Measurements from ENCODE around the gene ADAMTSL3. TPM values are rescaled to one million over a fixed set of nuclear protein-coding genes. Genes with fewer than 3 reads are reported as not detected.

Gene ADAMTSL3
- total and polyA plus RNA-seq, 3 donors from 2014 or later: 8.6 to 16.4 (median 9.4) TPM

- 58 to 76% methylated on average over 1 of the region's 1 CpG for WGBS, 2 donors
- intact Hi-C loops (cut with DNase I; ENCODE audit: low total_unique reads): no loop called here
- Histone ChIP-seq H3K9me3 (no peaks in the 10 kb centered on the region), H3K4me3 (no peak overlapping the region), H3K4me1 (no peaks in the 10 kb centered on the region), H3K27me3 (no peaks in the 10 kb centered on the region), H3K27ac (no peak overlapping the region), H3K36me3 (ENCODE audit: low read depth, missing control alignments) (no peaks in the 10 kb centered on the region)
- TF ChIP-seq CTCF (IDR thresholded peaks at IDR 0.05) (no peak), POLR2A (IDR thresholded peaks at IDR 0.05) (no peak)
- DNase-seq: no peak
Observed at GRCh38 chr15:83616840-83617239, 37.1 kb upstream of the ADAMTSL3 start.

GRCh38 chr15:83626171-83626802 is 27.6 kb upstream of the ADAMTSL3 start:
- H3K9me3 ChIP-seq: no peaks in the 10 kb centered on the region
- WGBS, 2 donors: 73 to 86% methylated on average over 2 of the region's 2 CpGs
- TF ChIP-seq CTCF (IDR thresholded peaks at IDR 0.05) (no peak), POLR2A (IDR thresholded peaks at IDR 0.05) (no peak)
- no peak overlapping the region for H3K4me3 ChIP-seq
- H3K4me1 ChIP-seq: no peaks in the 10 kb centered on the region
- no peak overlapping the region for H3K27ac ChIP-seq
- H3K27me3 ChIP-seq: no peaks in the 10 kb centered on the region
- intact Hi-C loops (cut with DNase I; ENCODE audit: low total_unique reads): no loop called here
- no peaks in the 10 kb centered on the region for H3K36me3 ChIP-seq (ENCODE audit: low read depth, missing control alignments)
- DNase-seq: no peak

- H3K4me1 ChIP-seq: no peaks in the 10 kb centered on the region
- H3K4me3 ChIP-seq: no peak overlapping the region
- intact Hi-C loops (cut with DNase I; ENCODE audit: low total_unique reads): no loop called here
- H3K9me3 ChIP-seq: no peaks in the 10 kb centered on the region
- 82 to 91% methylated on average over 2 of the region's 2 CpGs for WGBS, 2 donors
- TF ChIP-seq CTCF (IDR thresholded peaks at IDR 0.05) (no peak), POLR2A (IDR thresholded peaks at IDR 0.05) (no peak)
- no peak for DNase-seq
- H3K36me3 ChIP-seq (ENCODE audit: low read depth, missing control alignments): no peaks in the 10 kb centered on the region
- no peak overlapping the region for H3K27ac ChIP-seq
- no peaks in the 10 kb centered on the region for H3K27me3 ChIP-seq
Observed at GRCh38 chr15:83631534-83631933, 22.4 kb upstream of the ADAMTSL3 start.

GRCh38 chr15:83643201-83643600 is 10.7 kb upstream of the ADAMTSL3 start:
- Histone ChIP-seq H3K36me3 (ENCODE audit: low read depth, missing control alignments) (no peaks in the 10 kb centered on the region), H3K27me3 (no peaks in the 10 kb centered on the region), H3K4me1 (no peaks in the 10 kb centered on the region), H3K9me3 (no peaks in the 10 kb centered on the region), H3K4me3 (no peak overlapping the region), H3K27ac (no peak overlapping the region)
- no peak for DNase-seq
- no peak for TF ChIP-seq CTCF (IDR thresholded peaks at IDR 0.05)
- no peak for TF ChIP-seq POLR2A (IDR thresholded peaks at IDR 0.05)
- intact Hi-C loops (cut with DNase I; ENCODE audit: low total_unique reads): no loop called here

GRCh38 chr15:83644439-83644838 is 9.5 kb upstream of the ADAMTSL3 start:
- H3K4me1 ChIP-seq: no peaks in the 10 kb centered on the region
- no peak overlapping the region for H3K4me3 ChIP-seq
- no peaks in the 10 kb centered on the region for H3K36me3 ChIP-seq (ENCODE audit: low read depth, missing control alignments)
- DNase-seq: no peak
- H3K27ac ChIP-seq: no peak overlapping the region
- intact Hi-C loops (cut with DNase I; ENCODE audit: low total_unique reads): no loop called here
- H3K27me3 ChIP-seq: no peaks in the 10 kb centered on the region
- no peaks in the 10 kb centered on the region for H3K9me3 ChIP-seq
- TF ChIP-seq POLR2A (IDR thresholded peaks at IDR 0.05): no peak
- no peak for TF ChIP-seq CTCF (IDR thresholded peaks at IDR 0.05)
- 100% methylated on average over 1 of the region's 1 CpG for whole genome bisulfite sequencing, 2 donors
